HFF-Myc (cell line): ENCODE measurements around the gene PPHLN1.

Experiments
- DNase-seq: peaks from one replicate; pipeline ENCODE4 v3.0.0-alpha.2; 2011; ENCODE audit warnings: low read depth; ENCODE audit errors: extremely low read depth
- H3K4me3 ChIP-seq: replicated peaks from 2 replicates; pipeline ENCODE4 v1.5.1; 2011; ENCODE audit warnings: low read depth, mild to moderate bottlenecking, control low read depth, low read length
- CTCF ChIP-seq: IDR thresholded peaks from 2 replicates; pipeline ENCODE4 v1.5.1; 2012; ENCODE audit warnings: mild to moderate bottlenecking, low read depth, low read length, control low read depth; ENCODE audit errors: missing control alignments

PPHLN1 gene

GRCh38 chr12:42356344-42356743 lies 30.4 kb downstream of the PPHLN1 start:
- DNase-seq = no peak
- TF ChIP-seq CTCF = no peak
- no peak overlapping the region for H3K4me3 ChIP-seq

- DNase-seq = no peak
- no peak overlapping the region for H3K4me3 ChIP-seq
- no peak for TF ChIP-seq CTCF
Observed at GRCh38 chr12:42360747-42361403, 34.9 kb downstream of the PPHLN1 start.

- no peak overlapping the region for H3K4me3 ChIP-seq
- TF ChIP-seq CTCF = no peak
- no peak for DNase-seq
Observed at GRCh38 chr12:42361909-42362646, 36.1 kb downstream of the PPHLN1 start.

- no peak for DNase-seq
- TF ChIP-seq CTCF = no peak
Observed at GRCh38 chr12:42362647-42363260, 36.8 kb downstream of the PPHLN1 start.

GRCh38 chr12:42364692-42365091 lies 38.7 kb downstream of the PPHLN1 start:
- no peak for TF ChIP-seq CTCF
- no peak for DNase-seq
- H3K4me3 ChIP-seq = no peak overlapping the region

More at GRCh38 chr12:42362647-42363260, 36.8 kb downstream of the PPHLN1 start:
- no peak overlapping the region for H3K4me3 ChIP-seq

- no peak overlapping the region for H3K4me3 ChIP-seq
- TF ChIP-seq CTCF = no peak
- DNase-seq = no peak
Observed at GRCh38 chr12:42365486-42365885, 39.5 kb downstream of the PPHLN1 start.
